Activated CD8-positive, alpha-beta memory T cell treated with anti-CD3 and anti-CD28 coated beads, Interleukin-2, amount 10 ng/mL, durations not matched to agents 7 days and 5 days (primary cell): ENCODE data around the gene RPS16. TPM values are rescaled to one million over a fixed set of nuclear protein-coding genes. Genes with fewer than 3 reads are reported as not detected.

ENCODE experiments used
- ATAC-seq: fragments of 150-1000 bp; cut with Tn5 transposase; one replicate; pipeline ENCODE4 v1.10.0; 2021; ENCODE audit warnings: moderate library complexity
- CTCF ChIA-PET: fragments of 350-600 bp; sonication (Branson Sonifier 250); formaldehyde crosslinking; loops from one replicate; lab custom pipeline; 2021; ENCODE audit warnings: antibody characterized with exemption; lab: Charles Lee
- DNase-seq: peaks from one replicate; pipeline ENCODE4 v3.0.0-alpha.2; 2020
- H3K27ac Mint-ChIP-seq: one replicate; pipeline ENCODE4 v1.8.0; 2021; ENCODE audit warnings: mild to moderate bottlenecking, mixed read lengths
- H3K27me3 Mint-ChIP-seq: one replicate; pipeline ENCODE4 v1.8.0; 2021; ENCODE audit warnings: mixed read lengths
- H3K36me3 Mint-ChIP-seq: one replicate; pipeline ENCODE4 v1.8.0; 2021; ENCODE audit warnings: mild to moderate bottlenecking, mixed read lengths
- H3K4me1 Mint-ChIP-seq: one replicate; pipeline ENCODE4 v1.8.0; 2021; ENCODE audit warnings: mixed read lengths
- H3K4me3 Mint-ChIP-seq: one replicate; pipeline ENCODE4 v1.8.0; 2021; ENCODE audit warnings: mild to moderate bottlenecking, moderate library complexity, mixed read lengths
- H3K9me3 Mint-ChIP-seq: one replicate; pipeline ENCODE4 v1.8.0; 2022; ENCODE audit warnings: low read depth, mixed read lengths
- total RNA-seq, 2 experiments: library from RNA; stranded (reverse); gene quantifications; one replicate each; pipeline ENCODE4 v1.2.3, GENCODE V29; 2021

Gene RPS16
- total RNA-seq, 2 experiments from 2014 or later, result 1,815 to 2,117 TPM

DNA sequence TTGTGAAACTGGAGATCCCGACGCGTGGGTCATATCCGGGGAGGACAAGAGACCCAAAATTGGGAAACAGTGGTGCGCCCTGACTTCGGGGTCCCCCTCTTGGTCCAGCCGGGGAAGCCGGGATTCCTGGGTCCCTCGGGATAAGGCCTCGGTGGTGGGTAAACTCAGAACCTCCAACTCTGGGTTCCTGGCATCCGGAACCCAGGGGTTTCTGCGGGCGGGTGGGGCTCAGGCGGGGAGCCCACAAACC lies 28.4 kb downstream of the RPS16 start:
- no peak for DNase-seq
- Mint-ChIP-seq H3K27me3 (no peaks in the 10 kb centered on the region), H3K27ac (peak overlapping the region; percentile 98), H3K4me1 (peaks cover 54% of the 10 kb centered on the region), H3K36me3 (peaks cover 27% of the 10 kb centered on the region), H3K9me3 (no peaks in the 10 kb centered on the region), H3K4me3 (peak overlapping the region; percentile 84)
- no peak for ATAC-seq
- CTCF ChIA-PET, result interaction anchor here (1.3 to 4.5 kb wide), 3 partner anchors 9 to 68 kb away, joined by 3 to 76 read pairs (median 13); partner anchors contain the start of genes MED29 and PAF1

DNA sequence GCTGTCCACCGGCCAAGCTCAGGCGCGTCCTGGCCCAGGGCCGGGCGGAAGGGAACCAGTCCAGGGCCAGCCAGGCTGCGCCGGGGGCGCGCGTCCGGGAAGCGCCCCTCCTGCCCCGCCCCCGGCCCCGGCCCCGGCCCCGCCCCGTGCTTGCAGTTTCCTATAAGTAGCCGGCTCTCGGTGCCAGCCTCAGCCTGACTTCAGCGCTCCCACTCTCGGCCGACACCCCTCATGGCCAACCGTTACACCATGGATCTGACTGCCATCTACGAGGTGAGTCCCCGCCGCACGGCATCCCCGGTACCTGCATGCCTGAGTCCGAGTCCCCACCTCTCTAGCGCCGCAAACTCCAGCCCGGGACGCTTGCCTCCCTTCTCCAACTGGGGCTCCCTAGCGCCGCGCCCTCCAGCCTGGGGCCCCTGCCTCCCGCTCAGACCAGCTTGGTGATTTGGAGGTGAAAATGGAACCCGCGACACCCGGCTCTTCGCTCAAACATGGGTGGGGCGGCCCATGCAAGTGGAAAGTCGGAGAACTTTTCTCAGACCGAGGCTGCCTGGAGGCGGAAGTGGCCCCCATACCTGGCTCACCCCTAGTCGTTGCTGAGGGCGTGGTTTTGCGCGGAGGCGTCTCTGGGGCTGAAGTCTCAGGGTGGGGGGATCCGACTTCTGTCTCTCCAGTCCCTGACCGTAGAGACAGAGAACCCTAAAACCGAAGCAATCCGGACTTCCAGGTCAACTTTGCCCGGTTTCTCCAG lies 28.9 kb downstream of the RPS16 start, which contains the start of gene ZFP36:
Gene ZFP36 (plus strand): TSS at position 192 of the 754 bp plus-strand sequence. CDS start 58 bp downstream, at position 250.
- Mint-ChIP-seq H3K27me3 (no peaks in the 10 kb centered on the region), H3K4me3 (peak within 1 kb of the TSS; percentile 84), H3K36me3 (peaks cover 27% of the 10 kb centered on the region), H3K9me3 (no peaks in the 10 kb centered on the region), H3K27ac (peak within 1 kb of the TSS; percentile 98), H3K4me1 (peaks cover 56% of the 10 kb centered on the region)
- DNase-seq, result peak; percentile 92
- peak; percentile 35 for ATAC-seq
- CTCF ChIA-PET, result interaction anchor here (1.3 to 4.5 kb wide), 3 partner anchors 9 to 67 kb away, joined by 3 to 76 read pairs (median 13); partner anchors contain the start of genes MED29 and PAF1

DNA sequence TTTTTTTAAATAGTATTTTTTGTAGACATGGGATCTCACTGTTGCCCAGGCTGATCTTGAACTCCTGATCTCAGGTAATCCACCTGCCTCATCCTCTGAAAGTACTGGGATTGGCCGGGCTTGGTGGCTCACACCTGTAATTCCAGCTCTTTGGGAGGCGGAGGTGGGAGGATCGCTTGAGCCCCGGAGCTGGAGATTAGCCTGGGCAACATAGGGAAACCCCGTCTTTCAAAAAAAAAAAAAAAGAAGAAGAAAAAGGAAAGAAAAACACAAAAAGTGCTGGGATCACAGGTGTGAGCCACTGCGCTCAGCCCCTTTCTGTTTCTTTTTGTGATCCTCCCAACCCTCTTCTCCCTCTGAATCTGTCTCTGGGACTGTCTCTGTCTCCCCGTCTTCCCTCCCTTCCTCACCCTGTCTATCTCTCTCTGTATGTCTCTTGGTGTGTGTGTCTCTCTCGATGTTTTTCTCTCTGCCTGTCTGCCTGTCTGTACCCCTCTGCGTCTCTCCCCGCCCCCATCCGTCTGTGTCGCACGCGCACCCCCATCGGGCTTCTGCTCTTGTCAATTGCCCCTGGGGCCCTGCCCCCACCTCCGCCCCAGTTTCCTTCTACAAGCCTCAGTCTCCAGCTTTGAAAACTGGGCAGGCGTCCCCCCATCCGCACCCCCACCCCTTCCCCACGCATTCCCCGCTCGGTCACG lies 29.6 kb downstream of the RPS16 start:
- Mint-ChIP-seq H3K27me3 (no peaks in the 10 kb centered on the region), H3K4me3 (peak overlapping the region; percentile 84), H3K36me3 (peaks cover 25% of the 10 kb centered on the region), H3K9me3 (no peaks in the 10 kb centered on the region), H3K4me1 (peaks cover 57% of the 10 kb centered on the region), H3K27ac (peak overlapping the region; percentile 89)
- DNase-seq, result peak; percentile 93
- CTCF ChIA-PET, result interaction anchor here (4.5 kb wide), 1 partner anchor 8 kb away, joined by 76 read pairs; no protein-coding TSS in a partner anchor
- ATAC-seq, result peak; percentile 6

DNA sequence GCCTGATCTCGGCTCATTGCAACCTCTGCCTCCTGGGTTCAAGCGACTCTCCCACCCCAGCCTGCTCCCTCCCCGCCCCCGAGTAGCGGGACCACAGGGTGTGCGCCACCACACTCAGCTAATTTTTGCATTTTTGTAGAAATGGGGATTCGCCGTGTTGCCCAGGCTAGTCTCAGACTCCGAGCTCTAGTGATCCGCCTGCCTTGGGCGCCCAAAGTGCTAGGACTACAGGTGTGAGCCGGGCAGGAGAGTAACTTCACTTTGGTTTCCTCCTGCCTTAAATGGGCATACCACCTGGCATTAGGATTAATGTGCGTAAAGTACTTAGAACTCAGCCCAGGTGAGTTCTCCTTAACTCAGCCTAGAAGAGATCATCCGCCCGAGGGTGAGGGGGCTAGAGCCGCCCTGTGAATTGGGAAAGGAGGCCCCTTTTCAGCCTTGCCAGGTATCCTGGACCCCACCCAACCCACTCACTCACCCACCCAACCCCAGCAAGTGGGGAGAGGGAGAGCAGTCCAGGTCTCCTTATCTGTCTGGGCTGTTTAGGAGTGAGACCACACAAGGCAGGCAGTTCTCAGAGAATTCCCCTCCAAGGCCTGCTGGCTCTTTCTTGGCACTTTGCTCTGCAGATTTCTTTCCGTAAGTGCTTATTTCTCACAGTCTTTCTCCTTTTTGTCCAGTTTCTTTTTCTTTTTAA lies 30.3 kb downstream of the RPS16 start:
- Mint-ChIP-seq H3K4me3 (no peak overlapping the region), H3K27me3 (no peaks in the 10 kb centered on the region), H3K4me1 (peaks cover 56% of the 10 kb centered on the region), H3K9me3 (no peaks in the 10 kb centered on the region), H3K36me3 (peaks cover 22% of the 10 kb centered on the region), H3K27ac (peak overlapping the region; percentile 89)
- CTCF ChIA-PET, result interaction anchor here (0.9 to 4.5 kb wide), 4 partner anchors 7 to 194 kb away, joined by 3 to 76 read pairs (median 4); partner anchors contain the start of genes MED29 and PAF1
- ATAC-seq (no peak), DNase-seq (no peak)

DNA sequence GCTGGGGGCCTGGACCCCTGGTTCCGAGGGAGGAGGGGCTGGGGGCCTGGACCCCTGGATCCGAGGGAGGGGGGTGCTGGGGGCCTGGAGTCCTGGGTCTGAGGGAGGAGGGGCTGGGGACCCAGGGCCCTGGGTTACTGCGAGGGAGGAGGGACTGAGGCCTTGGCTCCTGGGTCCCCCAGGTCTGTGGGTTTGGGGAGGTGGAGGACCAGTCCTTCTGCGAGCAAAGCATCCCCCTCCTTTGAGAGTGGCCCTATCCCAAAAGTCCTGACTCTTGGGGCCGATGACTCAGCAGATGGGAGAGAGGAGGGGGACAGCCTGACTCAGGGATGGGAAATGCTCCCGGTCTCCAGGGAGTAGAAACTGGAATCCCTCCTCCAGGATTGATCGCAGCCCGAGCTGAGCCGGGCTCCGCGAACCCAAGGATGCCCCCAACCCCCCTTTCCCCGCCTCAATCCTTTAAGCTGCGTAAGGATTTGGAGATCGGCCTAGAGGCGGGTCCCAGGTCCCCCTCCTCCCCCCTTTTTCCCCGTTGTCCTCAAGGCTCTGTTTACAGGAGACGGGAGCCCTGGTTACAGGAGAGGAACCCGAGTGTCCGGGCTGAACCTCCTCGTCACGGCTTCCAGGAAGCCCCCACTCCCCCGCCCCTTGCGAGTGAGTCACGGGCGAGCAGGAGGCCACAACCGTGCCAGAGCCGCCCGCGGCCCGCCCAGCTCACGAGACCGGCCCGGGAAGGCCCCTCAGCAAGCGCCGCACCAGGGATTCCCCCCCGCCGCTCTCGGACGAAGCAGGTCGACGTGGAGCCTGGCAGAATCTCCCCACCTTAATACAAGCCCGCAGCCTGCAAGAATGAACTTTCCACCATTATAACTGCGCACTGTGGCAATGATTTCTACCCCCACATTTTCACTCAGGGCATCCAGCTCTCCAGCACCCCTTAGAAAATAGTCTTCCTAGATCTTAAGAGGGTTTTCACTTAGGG lies 32.1 kb downstream of the RPS16 start:
- peaks cover 23% of the 10 kb centered on the region for H3K36me3 Mint-ChIP-seq
- CTCF ChIA-PET, result interaction anchor here (1.5 to 4.0 kb wide), 3 partner anchors 8 to 192 kb away, joined by 3 to 46 read pairs (median 4); partner anchors contain the start of gene PLEKHG2

GRCh38 chr19:39402346-39403300 lies 33.1 kb downstream of the RPS16 start:
- H3K27me3 Mint-ChIP-seq, result no peaks in the 10 kb centered on the region
- peak overlapping the region; percentile 60 for H3K4me3 Mint-ChIP-seq
- CTCF ChIA-PET, result interaction anchor here (1.2 to 4.0 kb wide), 3 partner anchors 9 to 43 kb away, joined by 3 to 46 read pairs (median 17); partner anchors contain the start of genes MED29, PAF1, PLEKHG2 and SUPT5H
- H3K9me3 Mint-ChIP-seq, result no peaks in the 10 kb centered on the region
- H3K27ac Mint-ChIP-seq, result peak overlapping the region; percentile 95
- peak; percentile 5 for ATAC-seq
- H3K4me1 Mint-ChIP-seq, result peaks cover 75% of the 10 kb centered on the region
- H3K36me3 Mint-ChIP-seq, result peaks cover 14% of the 10 kb centered on the region
- peak; percentile 92 for DNase-seq

More for the DNA sequence above, 32.1 kb downstream of the RPS16 start:
- Mint-ChIP-seq H3K27me3 (no peaks in the 10 kb centered on the region), H3K4me1 (peaks cover 66% of the 10 kb centered on the region), H3K4me3 (peak overlapping the region; percentile 60), H3K9me3 (no peaks in the 10 kb centered on the region), H3K27ac (peak overlapping the region; percentile 95)
- DNase-seq, result peak; percentile 96
- ATAC-seq, result peak; percentile 24

- Mint-ChIP-seq H3K4me1 (peaks cover 82% of the 10 kb centered on the region), H3K36me3 (peaks cover 8% of the 10 kb centered on the region), H3K27ac (peak overlapping the region; percentile 95), H3K4me3 (peak overlapping the region; percentile 60), H3K27me3 (no peaks in the 10 kb centered on the region), H3K9me3 (no peaks in the 10 kb centered on the region)
- CTCF ChIA-PET, result interaction anchor here (0.6 to 4.0 kb wide), 8 partner anchors 10 to 102 kb away, joined by 3 to 46 read pairs (median 3); partner anchors contain the start of genes GMFG, MED29, PAF1 and PLEKHG2
- DNase-seq, result peak; percentile 95
- peak; percentile 59 for ATAC-seq
Measured at GRCh38 chr19:39401549-39402345, 34.0 kb downstream of the RPS16 start.

- Mint-ChIP-seq H3K27me3 (no peaks in the 10 kb centered on the region), H3K9me3 (no peaks in the 10 kb centered on the region), H3K36me3 (peaks cover 8% of the 10 kb centered on the region), H3K27ac (peak overlapping the region; percentile 95), H3K4me3 (peak overlapping the region; percentile 60), H3K4me1 (peaks cover 79% of the 10 kb centered on the region)
- DNase-seq, result no peak
- peak; percentile 13 for ATAC-seq
- CTCF ChIA-PET, result interaction anchor here (0.5 to 5.3 kb wide), 10 partner anchors 7 to 113 kb away, joined by 3 to 76 read pairs (median 3); partner anchors contain the start of genes GMFG, MED29, PAF1 and PLEKHG2
Measured at GRCh38 chr19:39401070-39401548, 34.6 kb downstream of the RPS16 start.

DNA sequence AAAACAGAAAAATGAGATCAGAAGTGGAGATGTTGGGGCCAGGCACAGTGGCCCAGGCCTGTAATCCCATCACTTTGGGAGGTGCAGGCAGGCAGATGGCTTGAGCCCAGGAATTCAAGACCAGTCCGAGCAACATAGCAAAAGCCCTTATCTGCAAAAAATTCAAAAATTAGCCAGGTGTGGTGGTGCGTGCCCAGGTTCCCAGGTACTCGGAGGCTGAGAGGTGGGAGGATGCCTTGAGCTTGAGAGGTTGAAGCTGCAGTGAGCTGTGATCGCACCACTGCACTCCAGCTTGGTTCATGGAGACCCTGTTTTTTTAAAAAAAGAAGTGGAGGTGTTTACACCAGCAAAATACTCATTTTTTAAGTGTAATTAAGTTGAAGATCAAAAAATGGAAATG lies 35.7 kb downstream of the RPS16 start:
- H3K27me3 Mint-ChIP-seq, result no peaks in the 10 kb centered on the region
- CTCF ChIA-PET, result interaction anchor here (1.2 to 5.7 kb wide), 5 partner anchors 8 to 14 kb away, joined by 3 to 152 read pairs (median 46); partner anchors contain the start of genes MED29, PAF1, PLEKHG2 and ZFP36
- no peaks in the 10 kb centered on the region for H3K9me3 Mint-ChIP-seq
- no peak for ATAC-seq
- H3K4me3 Mint-ChIP-seq, result no peak overlapping the region
- H3K27ac Mint-ChIP-seq, result peak overlapping the region; percentile 77
- DNase-seq, result no peak
- peaks cover 15% of the 10 kb centered on the region for H3K36me3 Mint-ChIP-seq
- H3K4me1 Mint-ChIP-seq, result peaks cover 71% of the 10 kb centered on the region

GRCh38 chr19:39399668-39400050 lies 36.1 kb downstream of the RPS16 start:
- CTCF ChIA-PET, result interaction anchor here (1.4 to 5.7 kb wide), 5 partner anchors 8 to 64 kb away, joined by 3 to 152 read pairs (median 17); partner anchors contain the start of genes GMFG, MED29, PAF1 and PLEKHG2
- peaks cover 17% of the 10 kb centered on the region for H3K36me3 Mint-ChIP-seq
- DNase-seq, result peak; percentile 40
- ATAC-seq, result no peak
- peaks cover 67% of the 10 kb centered on the region for H3K4me1 Mint-ChIP-seq
- H3K9me3 Mint-ChIP-seq, result no peaks in the 10 kb centered on the region
- no peaks in the 10 kb centered on the region for H3K27me3 Mint-ChIP-seq
- H3K27ac Mint-ChIP-seq, result peak overlapping the region; percentile 77
- no peak overlapping the region for H3K4me3 Mint-ChIP-seq
